A673 (cell line): ENCODE results near the gene YARS2.

ENCODE experiments used
- CTCF ChIP-seq: fragments of 300-800, 200-600 bp; sonication (generic); conservative IDR thresholded peaks from 2 replicates; pipeline ENCODE4 v1.5.1; 2017; ENCODE audit warnings: low read depth, mild to moderate bottlenecking, antibody characterized with exemption, low read length, moderate library complexity, mixed read lengths
- EZH2 ChIP-seq: fragments of 200-600 bp; sonication (generic); IDR thresholded peaks from 2 replicates; pipeline ENCODE4 v1.6.1; 2017; ENCODE audit warnings: borderline replicate concordance, low read depth, mild to moderate bottlenecking, mixed read lengths, antibody characterized with exemption, low read length; ENCODE audit not compliant: poor library complexity, severe bottlenecking

- TF ChIP-seq CTCF (no peak), EZH2 (no peak)
Measured at GRCh38 chr12:32726286-32726685, 29.4 kb downstream of the YARS2 start.
